ENCODE measurements around the gene SPPL2B.

DNA sequence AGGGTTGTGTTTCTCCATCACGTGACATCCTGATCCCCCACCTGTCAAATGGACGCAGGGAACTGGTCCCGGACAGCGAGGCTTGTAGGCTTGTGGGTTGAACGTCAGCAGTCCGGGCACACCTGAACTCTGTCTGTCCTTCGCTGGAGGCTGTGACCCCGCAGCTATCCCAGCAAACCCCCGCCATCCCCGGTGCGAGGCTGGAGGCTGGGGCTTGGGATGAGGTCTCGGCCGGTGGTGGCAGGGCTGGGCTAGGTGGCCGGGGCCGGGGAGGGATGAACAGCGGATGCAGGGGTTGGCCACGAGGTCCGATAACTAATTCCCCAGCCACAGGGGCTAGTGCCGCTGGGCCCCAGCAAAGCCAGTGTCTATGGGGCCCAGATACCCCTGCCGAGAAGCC, 8.9 kb upstream of the SPPL2B start:
- no peak for TF ChIP-seq POLR2AphosphoS5 (IDR thresholded peaks at IDR 0.05; ENCODE audit: low read depth, low read length)
- TF ChIP-seq TCF12 (IDR thresholded peaks at IDR 0.05), result no peak
- TF ChIP-seq EZH2phosphoT487 (IDR thresholded peaks at IDR 0.05; ENCODE audit: borderline replicate concordance, low read depth), result no peak
- no peak for TF ChIP-seq EP300 (IDR thresholded peaks at IDR 0.05; ENCODE audit: borderline replicate concordance in 1 of 2, low read depth in 1 of 2, low read length in 1 of 2)
- TF ChIP-seq, protein P1, sequence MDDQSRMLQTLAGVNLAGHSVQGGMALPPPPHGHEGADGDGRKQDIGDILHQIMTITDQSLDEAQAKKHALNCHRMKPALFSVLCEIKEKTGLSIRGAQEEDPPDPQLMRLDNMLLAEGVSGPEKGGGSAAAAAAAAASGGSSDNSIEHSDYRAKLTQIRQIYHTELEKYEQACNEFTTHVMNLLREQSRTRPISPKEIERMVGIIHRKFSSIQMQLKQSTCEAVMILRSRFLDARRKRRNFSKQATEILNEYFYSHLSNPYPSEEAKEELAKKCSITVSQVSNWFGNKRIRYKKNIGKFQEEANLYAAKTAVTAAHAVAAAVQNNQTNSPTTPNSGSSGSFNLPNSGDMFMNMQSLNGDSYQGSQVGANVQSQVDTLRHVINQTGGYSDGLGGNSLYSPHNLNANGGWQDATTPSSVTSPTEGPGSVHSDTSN (IDR thresholded peaks at IDR 0.05), result no peak
- TF ChIP-seq, protein P2, sequence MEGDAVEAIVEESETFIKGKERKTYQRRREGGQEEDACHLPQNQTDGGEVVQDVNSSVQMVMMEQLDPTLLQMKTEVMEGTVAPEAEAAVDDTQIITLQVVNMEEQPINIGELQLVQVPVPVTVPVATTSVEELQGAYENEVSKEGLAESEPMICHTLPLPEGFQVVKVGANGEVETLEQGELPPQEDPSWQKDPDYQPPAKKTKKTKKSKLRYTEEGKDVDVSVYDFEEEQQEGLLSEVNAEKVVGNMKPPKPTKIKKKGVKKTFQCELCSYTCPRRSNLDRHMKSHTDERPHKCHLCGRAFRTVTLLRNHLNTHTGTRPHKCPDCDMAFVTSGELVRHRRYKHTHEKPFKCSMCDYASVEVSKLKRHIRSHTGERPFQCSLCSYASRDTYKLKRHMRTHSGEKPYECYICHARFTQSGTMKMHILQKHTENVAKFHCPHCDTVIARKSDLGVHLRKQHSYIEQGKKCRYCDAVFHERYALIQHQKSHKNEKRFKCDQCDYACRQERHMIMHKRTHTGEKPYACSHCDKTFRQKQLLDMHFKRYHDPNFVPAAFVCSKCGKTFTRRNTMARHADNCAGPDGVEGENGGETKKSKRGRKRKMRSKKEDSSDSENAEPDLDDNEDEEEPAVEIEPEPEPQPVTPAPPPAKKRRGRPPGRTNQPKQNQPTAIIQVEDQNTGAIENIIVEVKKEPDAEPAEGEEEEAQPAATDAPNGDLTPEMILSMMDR (IDR thresholded peaks at IDR 0.05), result no peak
- TF ChIP-seq NRF1 (IDR thresholded peaks at IDR 0.05; ENCODE audit: low read depth, low read length), result no peak
- no peak for TF ChIP-seq CHD2 (IDR thresholded peaks at IDR 0.05; ENCODE audit: low read length, partially characterized antibody)
- TF ChIP-seq RAD21 (IDR thresholded peaks at IDR 0.05; ENCODE audit: low read length), result no peak
- TF ChIP-seq TEAD4 (IDR thresholded peaks at IDR 0.05; ENCODE audit: borderline replicate concordance, insufficient read depth), result no peak
